ENCODE measurements around the gene FLOT1.

Gene FLOT1

GRCh38 chr6:30742316-30743098 is at the start of gene FLOT1:
Gene FLOT1, minus strand, starts transcription at chr6:30742687. Its CDS starts 498 bp downstream, at chr6:30742189.
- DNase-seq (ENCODE audit: low read depth): peak; percentile 88

- no peak for DNase-seq (ENCODE audit: low read depth)
Observed at GRCh38 chr6:30790724-30791383, 48.4 kb upstream of the FLOT1 start.

GRCh38 chr6:30789606-30790005 is 47.1 kb upstream of the FLOT1 start:
- no peak for DNase-seq (ENCODE audit: low read depth)

GRCh38 chr6:30787954-30788353 is 45.5 kb upstream of the FLOT1 start:
- DNase-seq (ENCODE audit: low read depth): peak; percentile 46

GRCh38 chr6:30782425-30783014 is 40.0 kb upstream of the FLOT1 start:
- peak; percentile 52 for DNase-seq (ENCODE audit: low read depth)

GRCh38 chr6:30781743-30782424 is 39.4 kb upstream of the FLOT1 start:
- DNase-seq (ENCODE audit: low read depth): peak; percentile 96

GRCh38 chr6:30781395-30781742 is 38.9 kb upstream of the FLOT1 start:
- no peak for DNase-seq (ENCODE audit: low read depth)

- DNase-seq (ENCODE audit: low read depth): no peak
Observed at GRCh38 chr6:30780642-30780920, 38.1 kb upstream of the FLOT1 start.

GRCh38 chr6:30779850-30780641 is 37.6 kb upstream of the FLOT1 start:
- DNase-seq (ENCODE audit: low read depth): no peak

GRCh38 chr6:30778001-30778635 is 35.6 kb upstream of the FLOT1 start:
- DNase-seq (ENCODE audit: low read depth): no peak

- no peak for DNase-seq (ENCODE audit: low read depth)
Observed at GRCh38 chr6:30777155-30777485, 34.6 kb upstream of the FLOT1 start.

- DNase-seq (ENCODE audit: low read depth): no peak
Observed at GRCh38 chr6:30776390-30777154, 34.1 kb upstream of the FLOT1 start.

- no peak for DNase-seq (ENCODE audit: low read depth)
Observed at GRCh38 chr6:30775104-30775503, 32.6 kb upstream of the FLOT1 start.

GRCh38 chr6:30774701-30775100 is 32.2 kb upstream of the FLOT1 start:
- no peak for DNase-seq (ENCODE audit: low read depth)

GRCh38 chr6:30770592-30770991 is 28.1 kb upstream of the FLOT1 start:
- DNase-seq (ENCODE audit: low read depth): no peak

- DNase-seq (ENCODE audit: low read depth): peak; percentile 39
Observed at GRCh38 chr6:30769853-30770524, 27.5 kb upstream of the FLOT1 start.

- DNase-seq (ENCODE audit: low read depth): peak; percentile 71
Observed at GRCh38 chr6:30769088-30769852, 26.8 kb upstream of the FLOT1 start.

GRCh38 chr6:30768634-30769087 is 26.2 kb upstream of the FLOT1 start:
- DNase-seq (ENCODE audit: low read depth): no peak

GRCh38 chr6:30767944-30768301 is 25.4 kb upstream of the FLOT1 start:
- no peak for DNase-seq (ENCODE audit: low read depth)

Measured in GM04503 (cell line).